Endothelial cell of umbilical vein (primary cell): ENCODE data around the gene NPPC. TPM values are rescaled to one million over a fixed set of nuclear protein-coding genes. Genes with fewer than 3 reads are reported as not detected.

Experiments
- BruUV-seq: library from RNA; stranded (reverse); fragments of 400-500 nt; replicated peaks from 2 replicates; lab custom pipeline; 2021; lab: Mats Ljungman, UMichigan
- CTCF ChIA-PET: fragments of 300-600, 350-600 bp; sonication (Branson Sonifier 250); formaldehyde crosslinking; loops from one replicate; lab custom pipeline; 2021; ENCODE audit warnings: antibody characterized with exemption, inconsistent platforms; lab: Charles Lee
- POLR2A ChIA-PET: fragments of 300-600, 350-600 bp; sonication (Branson Sonifier 250); formaldehyde crosslinking; loops from one replicate; lab custom pipeline; 2021; ENCODE audit warnings: antibody characterized with exemption, inconsistent platforms; lab: Charles Lee
- DNase-seq: peaks from one replicate; pipeline ENCODE4 v3.0.0-alpha.2; 2011; ENCODE audit warnings: low read depth, low spot score
- FAIRE-seq: peaks from 2 replicates; lab custom pipeline; 2011; peaks lifted over from hg19 to GRCh38; lab: Jason Lieb, UNC
- H2AFZ ChIP-seq: 2 replicates; pipeline ENCODE4 v1.6.0; 2012; ENCODE audit warnings: low read depth, low read length, control low read depth, inconsistent platforms
- H3K27ac ChIP-seq: 2 replicates; pipeline ENCODE4 v1.5.1; 2011; ENCODE audit warnings: low read depth, mild to moderate bottlenecking, control low read depth, low read length, moderate library complexity; ENCODE audit not compliant: insufficient read depth
- H3K27me3 ChIP-seq, 2 experiments: 2 replicates each; pipeline versions ENCODE4 v1.6.0 to v1.6.1; 2011; ENCODE audit warnings: low read length in 2 of 2, mixed read lengths in 1 of 2; ENCODE audit not compliant: control insufficient read depth in 2 of 2, insufficient read depth in 2 of 2
- H3K36me3 ChIP-seq, 2 experiments: 2 replicates in 1 of 2; 3 replicates in 1 of 2; pipeline ENCODE4 v1.5.1; 2011; ENCODE audit warnings: low read length in 2 of 2, mild to moderate bottlenecking in 1 of 2, moderate library complexity in 1 of 2; ENCODE audit not compliant: control insufficient read depth in 2 of 2, insufficient read depth in 2 of 2; ENCODE audit errors: extremely low read depth in 1 of 2
- H3K4me1 ChIP-seq: 3 replicates; pipeline ENCODE4 v1.5.1; 2011; ENCODE audit warnings: mild to moderate bottlenecking, low read length; ENCODE audit not compliant: control insufficient read depth, insufficient read depth; ENCODE audit errors: extremely low read depth
- H3K4me2 ChIP-seq: 2 replicates; pipeline ENCODE4 v1.6.1; 2011; ENCODE audit warnings: low read length, control low read depth, mixed read lengths; ENCODE audit not compliant: insufficient read depth
- H3K4me3 ChIP-seq, 3 experiments: fragments of 200-600 bp in 1 of 3; sonication (generic), shearing (Covaris generic) in 1 of 3; replicated peaks in 1 of 3; 2 replicates each; pipeline ENCODE4 v1.5.1; 2011 to 2016; ENCODE audit warnings: control low read depth in 3 of 3, low read length in 3 of 3, mild to moderate bottlenecking in 2 of 3, inconsistent platforms in 1 of 3, low read depth in 1 of 3, moderate library complexity in 1 of 3; ENCODE audit not compliant: insufficient read depth in 1 of 3
- H3K79me2 ChIP-seq: 2 replicates; pipeline ENCODE4 v1.6.0; 2012; ENCODE audit warnings: low read length, inconsistent platforms; ENCODE audit not compliant: control insufficient read depth, insufficient read depth
- H3K9ac ChIP-seq: replicated peaks from 2 replicates; pipeline ENCODE3; 2011; ENCODE audit warnings: low read length, control low read depth; ENCODE audit not compliant: insufficient read depth; ENCODE audit errors: extremely low read depth
- H3K9me1 ChIP-seq: replicated peaks from 3 replicates; pipeline ENCODE4 v1.6.0; 2011; ENCODE audit warnings: mild to moderate bottlenecking, low read length; ENCODE audit not compliant: control insufficient read depth, insufficient read depth; ENCODE audit errors: extremely low read depth
- H3K9me3 ChIP-seq: replicated peaks from 2 replicates; pipeline ENCODE4 v1.5.1; 2012; ENCODE audit warnings: low read length, inconsistent platforms; ENCODE audit not compliant: control insufficient read depth, insufficient read depth
- H4K20me1 ChIP-seq: replicated peaks from 2 replicates; pipeline ENCODE3; 2011; ENCODE audit warnings: mild to moderate bottlenecking, low read length; ENCODE audit not compliant: control insufficient read depth, insufficient read depth; ENCODE audit errors: extremely low read depth
- EZH2 ChIP-seq: IDR thresholded peaks from 2 replicates; pipeline ENCODE4 v1.6.1; 2012; ENCODE audit warnings: borderline replicate concordance, low read depth, mild to moderate bottlenecking, moderate library complexity, low read length, inconsistent platforms; ENCODE audit not compliant: severe bottlenecking
- FOS ChIP-seq: IDR thresholded peaks from 2 replicates; pipeline ENCODE4 v1.6.1; 2011; ENCODE audit warnings: mild to moderate bottlenecking, low read length, moderate library complexity, borderline replicate concordance; ENCODE audit not compliant: insufficient read depth
- GATA2 ChIP-seq: IDR thresholded peaks from 2 replicates; pipeline ENCODE4 v1.7.0; 2011; ENCODE audit warnings: low read depth, mild to moderate bottlenecking, moderate library complexity, mixed read lengths, low read length; ENCODE audit not compliant: insufficient read length, insufficient read depth
- JUN ChIP-seq: IDR thresholded peaks from 2 replicates; pipeline ENCODE4 v1.6.1; 2011; ENCODE audit warnings: borderline replicate concordance, low read depth; ENCODE audit not compliant: insufficient read length, insufficient read depth
- MYC ChIP-seq: IDR thresholded peaks from one replicate; pipeline ENCODE4 v1.6.1; 2011; ENCODE audit warnings: mild to moderate bottlenecking, low read depth, low read length
- POLR2A ChIP-seq: IDR thresholded peaks from 2 replicates; pipeline ENCODE4 v1.6.1; 2012; ENCODE audit warnings: low read depth, mild to moderate bottlenecking, control low read depth, low read length
- POLR2AphosphoS5 ChIP-seq: IDR thresholded peaks from 2 replicates; pipeline ENCODE4 v1.6.1; 2012; ENCODE audit warnings: low read depth, mild to moderate bottlenecking, control low read depth, low read length, moderate library complexity; ENCODE audit not compliant: insufficient read depth
- dilution Hi-C: fragments of 300-500 bp; cut with MboI; formaldehyde crosslinking; loops from one replicate; pipeline ENCODE4 v1.15.0; 2019; ENCODE audit warnings: low sequenced_read_pairs; ENCODE audit not compliant: extremely low pct_ligation_motif_present
- intact Hi-C: fragments of 100-400 bp; cut with micrococcal nuclease; formaldehyde crosslinking; loops from one replicate; pipeline ENCODE4 v1.10.0; 2022
- polyA plus RNA-seq, 4 experiments: library from polyadenylated mRNA; depleted of rRNA in 3 of 4; stranded (reverse) in 3 of 4; unstranded in 1 of 4; fragments of >200 nt; gene quantifications; 2 replicates each; pipeline versions ENCODE4 v1.2.1 to v1.2.3, GENCODE V29; 2011 to 2012; ENCODE audit warnings: missing spikeins in 1 of 4
- total RNA-seq: library from RNA; stranded (reverse); gene quantifications from 2 replicates; pipeline ENCODE4 v1.2.3, GENCODE V29; 2021
- TF ChIP-seq, protein P1 (sequence below): IDR thresholded peaks from 2 replicates; pipeline ENCODE4 v1.6.1; 2011; ENCODE audit not compliant: insufficient read depth, insufficient read length
- TF ChIP-seq, protein P2 (sequence below), 2 donors: IDR thresholded peaks; 1 replicate in 1 of 2; 2 replicates in 1 of 2; pipeline ENCODE4 v1.5.1; 2011; ENCODE audit warnings: low read length in 2 of 2, mild to moderate bottlenecking in 2 of 2, moderate library complexity in 2 of 2, control low read depth in 1 of 2, inconsistent platforms in 1 of 2, low read depth in 1 of 2; ENCODE audit not compliant: insufficient read depth in 1 of 2; ENCODE audit errors: extremely low read depth in 1 of 2

NPPC gene
- total and polyA plus RNA-seq, 2 donors (not counting 3 experiments of a cell fraction or from before 2014, with no cell fraction given): not detected

DNA sequence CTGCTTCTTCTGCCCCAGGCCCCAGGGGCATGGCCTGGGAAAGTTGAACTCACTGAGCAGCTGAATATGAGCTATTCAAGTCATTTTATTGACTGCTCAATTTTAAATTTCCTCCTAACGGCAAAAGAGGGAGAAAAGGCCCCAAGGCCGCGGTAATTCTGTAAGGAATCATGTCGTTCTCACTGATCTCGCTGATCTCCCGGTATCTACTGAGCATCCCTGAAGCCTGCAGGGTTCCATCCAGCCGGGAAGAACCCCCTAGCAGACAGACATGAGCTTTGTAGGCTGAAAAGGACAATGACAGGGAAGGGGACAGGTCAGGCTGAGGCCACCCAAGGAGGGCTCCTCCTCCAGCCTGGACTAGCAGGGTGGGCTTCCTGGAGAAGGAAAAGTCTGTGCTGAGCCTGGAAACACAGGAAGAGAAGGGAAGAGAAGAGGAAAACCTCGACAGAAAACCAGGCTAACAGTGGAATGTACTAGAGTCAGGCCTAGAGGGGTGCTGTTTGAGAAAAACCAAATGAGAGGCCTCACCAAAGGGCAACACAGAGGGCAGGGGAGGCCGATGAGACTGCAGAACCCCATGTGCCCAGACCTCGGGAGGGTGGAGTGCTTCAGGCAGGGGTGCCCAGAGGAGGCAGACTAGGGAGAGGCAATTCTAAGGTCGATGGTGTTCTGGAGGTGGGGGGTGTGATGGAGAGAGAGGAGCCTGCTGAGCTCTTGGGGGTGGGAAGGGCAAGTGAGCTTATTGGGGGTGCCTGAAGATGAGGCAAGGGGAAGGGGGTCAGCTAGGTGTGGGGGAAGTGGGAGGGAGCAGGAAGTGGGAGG, 2.9 kb upstream of the NPPC start:
- DNase-seq: no peak
- Histone ChIP-seq H3K79me2 (no peaks in the 10 kb centered on the region), H3K4me2 (no peak overlapping the region), H3K36me3 (no peaks in the 10 kb centered on the region), H3K9me3 (no peaks in the 10 kb centered on the region), H3K9me1 (no peaks in the 10 kb centered on the region), H4K20me1 (no peaks in the 10 kb centered on the region), H3K27ac (no peak overlapping the region), H3K4me1 (peaks cover 15% of the 10 kb centered on the region), H2AFZ (no peak overlapping the region), H3K4me3 (no peak overlapping the region), H3K27me3 (peaks cover 33 to 49% of the 10 kb centered on the region in 2 experiments), H3K9ac (no peak overlapping the region)
- CTCF ChIA-PET: interaction anchor here (0.6 to 3.8 kb wide), 7 partner anchors 10 to 516 kb away, joined by 3 to 28 read pairs (median 4); no protein-coding TSS in a partner anchor
- TF ChIP-seq, protein P1, sequence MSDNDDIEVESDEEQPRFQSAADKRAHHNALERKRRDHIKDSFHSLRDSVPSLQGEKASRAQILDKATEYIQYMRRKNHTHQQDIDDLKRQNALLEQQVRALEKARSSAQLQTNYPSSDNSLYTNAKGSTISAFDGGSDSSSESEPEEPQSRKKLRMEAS: no peak
- no peak for TF ChIP-seq POLR2A
- TF ChIP-seq EZH2: no peak
- TF ChIP-seq MYC: no peak
- no peak for TF ChIP-seq POLR2AphosphoS5
- no peak for TF ChIP-seq GATA2
- TF ChIP-seq FOS: no peak
- TF ChIP-seq, protein P2, sequence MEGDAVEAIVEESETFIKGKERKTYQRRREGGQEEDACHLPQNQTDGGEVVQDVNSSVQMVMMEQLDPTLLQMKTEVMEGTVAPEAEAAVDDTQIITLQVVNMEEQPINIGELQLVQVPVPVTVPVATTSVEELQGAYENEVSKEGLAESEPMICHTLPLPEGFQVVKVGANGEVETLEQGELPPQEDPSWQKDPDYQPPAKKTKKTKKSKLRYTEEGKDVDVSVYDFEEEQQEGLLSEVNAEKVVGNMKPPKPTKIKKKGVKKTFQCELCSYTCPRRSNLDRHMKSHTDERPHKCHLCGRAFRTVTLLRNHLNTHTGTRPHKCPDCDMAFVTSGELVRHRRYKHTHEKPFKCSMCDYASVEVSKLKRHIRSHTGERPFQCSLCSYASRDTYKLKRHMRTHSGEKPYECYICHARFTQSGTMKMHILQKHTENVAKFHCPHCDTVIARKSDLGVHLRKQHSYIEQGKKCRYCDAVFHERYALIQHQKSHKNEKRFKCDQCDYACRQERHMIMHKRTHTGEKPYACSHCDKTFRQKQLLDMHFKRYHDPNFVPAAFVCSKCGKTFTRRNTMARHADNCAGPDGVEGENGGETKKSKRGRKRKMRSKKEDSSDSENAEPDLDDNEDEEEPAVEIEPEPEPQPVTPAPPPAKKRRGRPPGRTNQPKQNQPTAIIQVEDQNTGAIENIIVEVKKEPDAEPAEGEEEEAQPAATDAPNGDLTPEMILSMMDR (IDR thresholded peaks at IDR 0.05; ENCODE audit: extremely low read depth in 1 of 2, insufficient read depth in 1 of 2, low read depth in 1 of 2, low read length in 2 of 2): no peak
- TF ChIP-seq JUN: no peak
- intact Hi-C loops (no loop called here), dilution Hi-C loops (no loop called here)
- no TSS peak for BruUV-seq
- POLR2A ChIA-PET: no interaction called here
- no peak for FAIRE-seq
